Erythroblast (primary cell): ENCODE data around the gene PBX1.

Experiments used
- GATA1 ChIP-seq: IDR thresholded peaks from 2 replicates; pipeline ENCODE4 v1.6.1; 2011; ENCODE audit warnings: low read depth, mild to moderate bottlenecking, control low read depth, low read length, moderate library complexity
- POLR2A ChIP-seq: IDR thresholded peaks from 2 replicates; pipeline ENCODE4 v1.6.1; 2011; ENCODE audit warnings: mild to moderate bottlenecking, low read length

DNA sequence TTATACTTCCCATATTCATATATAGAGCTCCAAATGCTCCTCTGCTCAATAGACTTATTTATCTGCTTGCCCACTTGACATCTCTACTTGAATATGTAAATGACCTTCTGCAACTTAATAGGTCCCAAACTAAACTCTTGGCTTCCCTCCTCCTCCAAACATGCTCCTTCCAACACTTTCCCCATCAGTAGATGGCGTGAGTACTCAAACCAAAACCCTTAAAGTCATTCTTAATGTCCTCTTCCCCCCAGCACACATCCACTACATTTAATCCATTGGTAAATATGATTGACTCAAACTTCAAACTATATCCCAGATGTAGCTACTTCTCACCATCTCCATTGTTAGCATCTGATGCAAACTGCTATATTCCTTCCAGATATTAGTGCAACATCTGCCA lies 48.5 kb upstream of the PBX1 start:
- TF ChIP-seq POLR2A: no peak
- TF ChIP-seq GATA1: no peak
